CD4-positive, alpha-beta T cell treated with Interleukin-4 for 1 hour (primary cell): ENCODE data around the gene FAM170B.

Experiments used
- DNase-seq, 2 donors: peaks; one replicate each; pipeline ENCODE4 v3.0.0-alpha.2; 2020 to 2022

The FAM170B gene

GRCh38 chr10:49133706-49134248 is at the start of gene FAM170B:
TSS of gene FAM170B (minus strand) at chr10:49134021. CDS start at chr10:49133918, 103 bp downstream.
- DNase-seq, result no peak

- DNase-seq, result no peak
Measured at GRCh38 chr10:49182776-49183175, 49.0 kb upstream of the FAM170B start.

GRCh38 chr10:49180444-49180860 is 46.6 kb upstream of the FAM170B start:
- DNase-seq, result peak in 1 of 2 donors; percentile 37

- DNase-seq, result no peak
Measured at GRCh38 chr10:49179699-49180443, 46.0 kb upstream of the FAM170B start.

GRCh38 chr10:49178489-49179471 is 45.0 kb upstream of the FAM170B start:
- DNase-seq, result no peak

GRCh38 chr10:49177391-49178355 is 43.9 kb upstream of the FAM170B start:
- DNase-seq, result peak; percentile 72 to 88

- DNase-seq, result no peak
Measured at GRCh38 chr10:49176310-49177268, 42.8 kb upstream of the FAM170B start.

- DNase-seq, result no peak
Measured at GRCh38 chr10:49175587-49176309, 41.9 kb upstream of the FAM170B start.

GRCh38 chr10:49174926-49175500 is 41.2 kb upstream of the FAM170B start:
- DNase-seq, result no peak

- no peak for DNase-seq
Measured at GRCh38 chr10:49174261-49174925, 40.6 kb upstream of the FAM170B start.

GRCh38 chr10:49173853-49174252 is 40.0 kb upstream of the FAM170B start:
- no peak for DNase-seq

GRCh38 chr10:49173201-49173772 is 39.5 kb upstream of the FAM170B start:
- DNase-seq, result no peak

- DNase-seq, result no peak
Measured at GRCh38 chr10:49172777-49173132, 38.9 kb upstream of the FAM170B start.

GRCh38 chr10:49172061-49172776 is 38.4 kb upstream of the FAM170B start:
- DNase-seq, result no peak

- no peak for DNase-seq
Measured at GRCh38 chr10:49171326-49172060, 37.7 kb upstream of the FAM170B start.

- DNase-seq, result no peak
Measured at GRCh38 chr10:49170632-49171325, 37.0 kb upstream of the FAM170B start.

- DNase-seq, result no peak
Measured at GRCh38 chr10:49169776-49170175, 36.0 kb upstream of the FAM170B start.
